Trophoblast cell (in vitro differentiated cells and primary cell): Measurements from ENCODE around the gene RPS21.
A peak's percentile ranks its signal among the peaks of the same experiment; 100 is the strongest.

Experiments used
- DNase-seq, 2 donors: peaks; one replicate each; pipeline ENCODE4 v3.0.0-alpha.2; 2016
- H2AFZ ChIP-seq: 2 replicates; pipeline ENCODE4 v1.6.1; 2013; ENCODE audit warnings: low read length, moderate library complexity, mild to moderate bottlenecking; ENCODE audit not compliant: insufficient read depth, poor library complexity
- H2AK5ac ChIP-seq: 2 replicates; pipeline ENCODE4 v1.6.1; 2013; ENCODE audit warnings: mild to moderate bottlenecking, low read length
- H2BK120ac ChIP-seq: 2 replicates; pipeline ENCODE4 v1.6.1; 2013; ENCODE audit warnings: low read length, mild to moderate bottlenecking, moderate library complexity; ENCODE audit not compliant: insufficient read depth, poor library complexity
- H2BK12ac ChIP-seq: 2 replicates; pipeline ENCODE4 v1.6.1; 2013; ENCODE audit warnings: mild to moderate bottlenecking, low read length, moderate library complexity
- H2BK5ac ChIP-seq: 2 replicates; pipeline ENCODE4 v1.6.1; 2013; ENCODE audit warnings: low read length, low read depth, moderate library complexity, mild to moderate bottlenecking; ENCODE audit not compliant: poor library complexity
- H3K14ac ChIP-seq: 2 replicates; pipeline ENCODE4 v1.6.1; 2013; ENCODE audit warnings: mild to moderate bottlenecking, low read length
- H3K18ac ChIP-seq: 2 replicates; pipeline ENCODE4 v1.6.1; 2013; ENCODE audit warnings: mild to moderate bottlenecking, low read length
- H3K23ac ChIP-seq: 2 replicates; pipeline ENCODE4 v1.6.1; 2013; ENCODE audit warnings: low read length
- H3K27ac ChIP-seq: 2 replicates; pipeline ENCODE4 v1.5.1; 2013; ENCODE audit warnings: low read depth, mild to moderate bottlenecking, inconsistent platforms, low read length, moderate library complexity
- H3K27me3 ChIP-seq: 2 replicates; pipeline ENCODE4 v1.6.1; 2013; ENCODE audit warnings: inconsistent platforms, mild to moderate bottlenecking, low read length, moderate library complexity; ENCODE audit not compliant: insufficient read depth
- H3K36me3 ChIP-seq, 2 experiments: 1 replicate in 1 of 2; 2 replicates in 1 of 2; pipeline ENCODE4 v1.6.1; 2013; ENCODE audit warnings: low read length in 2 of 2, mild to moderate bottlenecking in 2 of 2, moderate library complexity in 1 of 2; ENCODE audit not compliant: insufficient read depth in 2 of 2, control insufficient read depth in 1 of 2
- H3K4ac ChIP-seq: 2 replicates; pipeline ENCODE4 v1.6.1; 2013; ENCODE audit warnings: low read depth, mild to moderate bottlenecking, low read length, moderate library complexity
- H3K4me1 ChIP-seq, 2 experiments: 1 replicate in 1 of 2; 2 replicates in 1 of 2; pipeline ENCODE4 v1.6.1; 2013; ENCODE audit warnings: low read length in 2 of 2, mild to moderate bottlenecking in 2 of 2, moderate library complexity in 1 of 2; ENCODE audit not compliant: insufficient read depth in 2 of 2, control insufficient read depth in 1 of 2
- H3K4me2 ChIP-seq: 2 replicates; pipeline ENCODE4 v1.6.1; 2013; ENCODE audit warnings: inconsistent platforms, mild to moderate bottlenecking, low read length, moderate library complexity
- H3K4me3 ChIP-seq: 2 replicates; pipeline ENCODE4 v1.5.1; 2013; ENCODE audit warnings: mild to moderate bottlenecking, low read depth, low read length, inconsistent platforms
- H3K79me1 ChIP-seq: one replicate; pipeline ENCODE4 v1.6.1; 2013; ENCODE audit warnings: low read length
- H3K79me2 ChIP-seq: 2 replicates; pipeline ENCODE4 v1.6.1; 2013; ENCODE audit warnings: low read length, mild to moderate bottlenecking; ENCODE audit not compliant: control insufficient read depth, insufficient read depth, poor library complexity
- H3K9ac ChIP-seq: 2 replicates; pipeline ENCODE4 v1.6.1; 2013; ENCODE audit warnings: mild to moderate bottlenecking, low read length
- H3K9me3 ChIP-seq: 2 replicates; pipeline ENCODE4 v1.6.1; 2013; ENCODE audit warnings: low read depth, mild to moderate bottlenecking, control low read depth, inconsistent platforms, low read length; ENCODE audit not compliant: insufficient read depth
- H4K12ac ChIP-seq: 2 replicates; pipeline ENCODE4 v1.6.1; 2013; ENCODE audit warnings: low read depth, mild to moderate bottlenecking, low read length, moderate library complexity
- H4K8ac ChIP-seq: 2 replicates; pipeline ENCODE4 v1.6.1; 2013; ENCODE audit warnings: low read depth, mild to moderate bottlenecking, low read length, moderate library complexity
- H4K91ac ChIP-seq: one replicate; pipeline ENCODE4 v1.6.1; 2013; ENCODE audit warnings: low read depth, mild to moderate bottlenecking, low read length, moderate library complexity
- WGBS: extraction: QIAGEN DNeasy Blood & Tissue Kit; methylation state at CpG from one replicate; pipeline ENCODE4 v1.1.7; 2013; ENCODE audit warnings: missing lambda C conversion rate; ENCODE audit not compliant: insufficient read length, insufficient coverage; ENCODE audit errors: extremely low coverage; 5-methylcytosine and 5-hydroxymethylcytosine counted together

RPS21 gene

GRCh38 chr20:62352402-62353288 is 34.3 kb upstream of the RPS21 start:
- no peak overlapping the region for H4K12ac ChIP-seq
- peaks cover 8% of the 10 kb centered on the region for H3K79me1 ChIP-seq
- no peak overlapping the region for H3K4me2 ChIP-seq
- H3K23ac ChIP-seq, result no peak overlapping the region
- no peak overlapping the region for H4K8ac ChIP-seq
- no peaks in the 10 kb centered on the region for H3K27me3 ChIP-seq
- WGBS, result no CpG with 5 or more reads among the region's 43 CpGs
- H3K4ac ChIP-seq, result no peak overlapping the region
- H3K27ac ChIP-seq, result no peak overlapping the region
- no peak overlapping the region for H2BK12ac ChIP-seq
- H2AFZ ChIP-seq, result no peak overlapping the region
- no peak overlapping the region for H2BK120ac ChIP-seq
- H2BK5ac ChIP-seq, result no peak overlapping the region
- no peak for DNase-seq
- H3K4me3 ChIP-seq, result no peak overlapping the region
- H3K4me1 ChIP-seq, result peaks cover 28 to 33% of the 10 kb centered on the region in 2 experiments
- no peak overlapping the region for H3K18ac ChIP-seq
- no peak overlapping the region for H3K9ac ChIP-seq
- H2AK5ac ChIP-seq, result no peak overlapping the region
- H4K91ac ChIP-seq, result no peak overlapping the region
- H3K9me3 ChIP-seq, result peaks cover 4% of the 10 kb centered on the region
- no peak overlapping the region for H3K14ac ChIP-seq
- peaks cover 62 to 74% of the 10 kb centered on the region in 2 experiments for H3K36me3 ChIP-seq
- peaks cover 26% of the 10 kb centered on the region for H3K79me2 ChIP-seq

- WGBS, result no CpG with 5 or more reads among the region's 16 CpGs
- Histone ChIP-seq H3K79me2 (peaks cover 33% of the 10 kb centered on the region), H3K4me3 (no peak overlapping the region), H3K4ac (no peak overlapping the region), H3K27me3 (no peaks in the 10 kb centered on the region), H3K9ac (no peak overlapping the region), H3K27ac (no peak overlapping the region), H4K8ac (no peak overlapping the region), H3K4me2 (no peak overlapping the region), H2AFZ (no peak overlapping the region), H2BK12ac (no peak overlapping the region), H3K14ac (no peak overlapping the region), H3K79me1 (peaks cover 8% of the 10 kb centered on the region), H3K9me3 (peaks cover 4% of the 10 kb centered on the region), H3K36me3 (peaks cover 66 to 76% of the 10 kb centered on the region in 2 experiments), H2BK5ac (no peak overlapping the region), H3K23ac (no peak overlapping the region), H4K91ac (no peak overlapping the region), H3K4me1 (peaks cover 28 to 33% of the 10 kb centered on the region in 2 experiments), H2BK120ac (no peak overlapping the region), H2AK5ac (no peak overlapping the region), H4K12ac (no peak overlapping the region), H3K18ac (peak overlapping the region; percentile 42)
- DNase-seq, result no peak
These were observed 33.4 kb upstream of the RPS21 start for GRCh38 chr20:62353289-62354030.

GRCh38 chr20:62354031-62354808 is 32.7 kb upstream of the RPS21 start:
- peak overlapping the region; percentile 17 for H4K8ac ChIP-seq
- H2BK5ac ChIP-seq, result no peak overlapping the region
- no peak for DNase-seq
- no peak overlapping the region for H3K23ac ChIP-seq
- peak overlapping the region; percentile 23 for H4K91ac ChIP-seq
- H3K9ac ChIP-seq, result no peak overlapping the region
- H3K79me1 ChIP-seq, result peaks cover 8% of the 10 kb centered on the region
- peak overlapping the region; percentile 80 for H3K4ac ChIP-seq
- peaks cover 28 to 33% of the 10 kb centered on the region in 2 experiments for H3K4me1 ChIP-seq
- no peak overlapping the region for H3K4me2 ChIP-seq
- peak overlapping the region; percentile 7 for H3K18ac ChIP-seq
- H2BK12ac ChIP-seq, result no peak overlapping the region
- H3K79me2 ChIP-seq, result peaks cover 39% of the 10 kb centered on the region
- peaks cover 71 to 83% of the 10 kb centered on the region in 2 experiments for H3K36me3 ChIP-seq
- H3K27ac ChIP-seq, result no peak overlapping the region
- H3K9me3 ChIP-seq, result peaks cover 4% of the 10 kb centered on the region
- WGBS, result no CpG with 5 or more reads among the region's 14 CpGs
- H4K12ac ChIP-seq, result no peak overlapping the region
- no peak overlapping the region for H2BK120ac ChIP-seq
- no peak overlapping the region for H2AFZ ChIP-seq
- H2AK5ac ChIP-seq, result no peak overlapping the region
- no peaks in the 10 kb centered on the region for H3K27me3 ChIP-seq
- no peak overlapping the region for H3K14ac ChIP-seq
- H3K4me3 ChIP-seq, result peak overlapping the region; percentile 2

GRCh38 chr20:62354811-62355341 is 32.0 kb upstream of the RPS21 start:
- peak overlapping the region; percentile 6 for H3K14ac ChIP-seq
- H3K27ac ChIP-seq, result peak overlapping the region; percentile 9
- peaks cover 4% of the 10 kb centered on the region for H3K9me3 ChIP-seq
- no peak overlapping the region for H2BK120ac ChIP-seq
- H4K12ac ChIP-seq, result no peak overlapping the region
- peaks cover 26 to 31% of the 10 kb centered on the region in 2 experiments for H3K4me1 ChIP-seq
- H3K23ac ChIP-seq, result no peak overlapping the region
- H3K27me3 ChIP-seq, result no peaks in the 10 kb centered on the region
- H2BK5ac ChIP-seq, result peak overlapping the region; percentile 0
- H4K91ac ChIP-seq, result peak overlapping the region; percentile 23
- H2AK5ac ChIP-seq, result peak overlapping the region; percentile 26
- peaks cover 44% of the 10 kb centered on the region for H3K79me2 ChIP-seq
- no peak overlapping the region for H3K9ac ChIP-seq
- no CpG with 5 or more reads among the region's 16 CpGs for WGBS
- H3K4me2 ChIP-seq, result no peak overlapping the region
- H3K79me1 ChIP-seq, result peaks cover 8% of the 10 kb centered on the region
- peak overlapping the region; percentile 80 for H3K4ac ChIP-seq
- H3K18ac ChIP-seq, result peak overlapping the region; percentile 10
- DNase-seq, result no peak
- H3K36me3 ChIP-seq, result peaks cover 67 to 86% of the 10 kb centered on the region in 2 experiments
- H3K4me3 ChIP-seq, result no peak overlapping the region
- no peak overlapping the region for H2AFZ ChIP-seq
- peak overlapping the region; percentile 48 for H2BK12ac ChIP-seq
- peak overlapping the region; percentile 30 for H4K8ac ChIP-seq
